HG02938 (cell line): ENCODE data around the gene FRMPD4.

ENCODE experiments used
- ATAC-seq: cut with Tn5 transposase; IDR thresholded peaks from one replicate; pipeline ENCODE4 v1.9.1; 2021; ENCODE audit warnings: mild to moderate bottlenecking, moderate library complexity; ENCODE audit not compliant: unreplicated experiment

FRMPD4 gene

DNA sequence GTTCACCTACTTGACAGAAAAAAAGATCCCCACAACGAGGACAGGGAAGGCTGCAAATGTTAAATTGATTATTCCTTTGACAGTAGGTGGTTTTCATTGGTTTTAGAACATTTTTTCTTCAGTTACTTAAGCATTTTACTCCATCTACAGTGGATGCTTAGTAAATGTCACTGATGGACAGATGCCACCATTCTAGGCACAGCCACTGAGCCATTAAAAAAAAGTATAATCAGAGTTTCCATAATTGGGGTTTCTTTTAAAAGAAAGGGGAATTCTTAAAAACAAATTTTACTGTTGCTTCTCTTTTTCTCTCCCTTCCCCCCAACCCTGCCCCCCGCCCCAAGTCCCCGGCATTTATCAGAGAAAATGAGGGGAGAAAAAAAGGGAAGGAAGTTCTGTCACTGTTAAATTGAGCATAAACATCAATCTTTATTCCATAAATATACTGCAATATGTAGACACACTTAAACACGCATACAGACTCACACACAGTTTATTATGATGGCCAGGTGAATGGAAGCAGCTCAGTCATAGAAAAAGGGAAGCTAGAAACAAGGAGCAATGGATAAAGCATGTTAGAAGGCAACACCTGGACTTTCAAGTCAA, 573.3 kb downstream of the FRMPD4 start:
- ATAC-seq, result no peak

DNA sequence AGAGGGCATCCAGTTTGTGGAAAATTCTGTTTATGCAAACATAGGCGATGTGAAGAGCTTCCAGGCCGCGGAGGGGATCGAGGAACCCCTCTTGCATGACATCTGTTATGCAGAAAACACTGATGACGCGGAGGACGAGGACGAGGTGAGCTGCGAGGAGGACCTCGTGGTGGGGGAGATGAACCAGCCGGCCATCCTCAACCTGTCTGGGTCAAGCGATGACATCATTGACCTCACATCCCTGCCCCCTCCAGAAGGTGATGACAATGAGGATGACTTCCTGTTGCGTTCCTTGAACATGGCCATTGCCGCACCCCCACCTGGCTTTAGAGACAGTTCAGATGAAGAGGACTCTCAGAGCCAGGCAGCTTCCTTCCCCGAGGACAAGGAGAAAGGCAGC, 578.3 kb downstream of the FRMPD4 start:
- ATAC-seq, result no peak

GRCh38 chrX:12719837-12720236, 581.6 kb downstream of the FRMPD4 start:
- ATAC-seq, result no peak

- ATAC-seq, result no peak
Observed at GRCh38 chrX:12721042-12721441, 582.8 kb downstream of the FRMPD4 start.

- no peak for ATAC-seq
Observed at GRCh38 chrX:12722314-12722713, 584.0 kb downstream of the FRMPD4 start.

DNA sequence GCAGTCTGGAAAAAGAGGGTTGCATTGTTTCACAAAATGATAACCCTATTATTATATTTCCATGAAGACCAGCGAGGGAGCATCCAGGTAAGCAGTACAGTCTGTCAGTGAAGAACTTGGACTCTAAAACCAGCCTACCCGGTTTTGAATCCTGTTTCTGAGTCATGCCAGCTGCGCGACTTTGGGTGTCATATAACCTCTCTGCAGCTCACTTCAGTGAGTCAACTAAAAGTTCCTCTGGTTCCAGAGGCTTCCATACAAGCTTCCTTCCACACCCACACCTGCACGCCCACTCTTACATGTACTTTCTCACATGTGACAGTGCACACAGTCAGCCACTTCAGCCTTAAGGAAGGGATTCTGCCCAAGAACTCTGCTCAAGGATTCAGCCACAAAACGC, 603.1 kb downstream of the FRMPD4 start:
- ATAC-seq, result no peak

DNA sequence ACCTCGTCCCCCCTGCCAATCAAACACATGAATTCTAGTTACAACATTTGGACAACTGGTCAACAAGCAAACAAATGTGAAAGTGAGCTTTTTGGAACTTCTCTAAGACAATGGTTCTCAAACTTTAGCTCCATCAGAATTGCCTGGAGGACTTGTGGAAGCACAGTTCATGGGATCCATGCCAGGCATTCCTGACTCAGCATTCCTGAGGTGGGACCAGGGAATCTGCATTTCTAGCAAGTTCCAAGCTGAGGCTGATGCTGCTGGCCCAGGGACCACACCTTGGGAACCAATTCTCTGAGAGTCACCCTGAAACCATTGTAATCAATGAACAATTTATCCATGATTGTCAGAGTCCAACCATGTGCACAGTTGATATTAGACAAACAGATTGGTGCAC, 609.2 kb downstream of the FRMPD4 start:
- ATAC-seq, result no peak

GRCh38 chrX:12751887-12752286, 613.6 kb downstream of the FRMPD4 start:
- no peak for ATAC-seq

DNA sequence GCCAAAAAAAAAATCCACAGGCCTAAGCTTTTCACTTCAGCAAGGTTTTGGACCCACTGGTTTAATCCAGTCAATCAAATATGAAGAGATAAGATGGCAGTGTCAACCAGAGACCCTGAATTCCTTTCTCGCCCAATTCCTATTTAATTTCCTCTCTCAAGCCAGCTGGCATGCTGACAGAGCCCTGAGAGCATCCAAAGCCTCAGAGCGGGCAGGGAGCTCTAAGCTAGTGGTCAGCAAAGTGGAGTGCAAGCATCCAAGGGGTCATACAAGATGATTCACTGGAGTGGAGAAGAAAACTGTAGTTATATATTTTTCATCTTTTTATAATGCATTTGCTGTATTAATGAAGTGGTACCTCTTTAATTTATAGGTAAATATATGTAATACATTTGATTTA, 615.1 kb downstream of the FRMPD4 start:
- no peak for ATAC-seq

DNA sequence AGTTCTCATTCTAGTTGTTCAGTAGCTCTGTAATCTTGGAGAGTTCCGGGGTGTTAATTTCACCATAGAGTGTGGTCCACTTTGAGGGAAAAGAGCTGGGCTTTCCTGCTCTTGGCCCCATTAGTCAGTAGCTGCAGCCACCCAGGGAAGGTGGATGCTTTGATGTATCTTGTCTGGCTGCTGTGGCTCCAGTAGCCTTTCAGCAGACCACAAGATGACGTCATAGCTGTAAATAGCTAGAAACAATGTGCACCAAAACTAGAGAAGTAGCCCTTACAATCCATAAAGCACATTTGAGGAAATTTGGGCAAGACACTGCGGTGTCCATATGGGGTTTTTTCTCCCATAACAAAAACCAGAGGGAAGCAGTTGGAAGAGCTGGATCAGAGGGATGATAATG, 620.0 kb downstream of the FRMPD4 start:
- no peak for ATAC-seq

DNA sequence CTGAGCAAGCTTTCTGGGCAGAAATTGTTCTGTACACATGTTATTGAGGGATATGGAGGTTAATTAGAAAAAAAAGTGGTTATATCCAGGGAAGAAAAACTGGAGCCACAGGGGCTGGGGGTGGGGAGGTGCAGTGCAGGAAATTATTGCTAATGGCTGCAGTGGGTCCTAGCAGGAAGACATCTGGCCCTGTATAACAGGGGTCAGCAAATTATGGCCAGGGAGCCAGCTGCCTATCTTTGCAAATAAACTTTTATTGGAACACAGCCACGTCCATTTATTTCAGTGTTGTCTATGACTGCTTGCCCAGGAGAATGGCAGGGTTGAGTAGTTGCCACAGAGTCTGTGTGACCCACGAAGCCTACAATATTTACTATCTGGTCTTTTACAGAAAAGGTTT, 629.6 kb downstream of the FRMPD4 start:
- ATAC-seq, result no peak

GRCh38 chrX:12768491-12768890, 630.2 kb downstream of the FRMPD4 start:
- no peak for ATAC-seq

- no peak for ATAC-seq
Observed at GRCh38 chrX:12770440-12770839, 632.2 kb downstream of the FRMPD4 start.

- peak; percentile 94 for ATAC-seq
Observed at GRCh38 chrX:12771445-12772069, 633.3 kb downstream of the FRMPD4 start.
